DOHH2 (cell line): Measurements from ENCODE around the gene PRUNE1.

Experiments used
- EZH2phosphoT487 ChIP-seq: fragments of 200-600 bp; sonication (generic); IDR thresholded peaks from 2 replicates; pipeline ENCODE4 v1.6.1; 2017; ENCODE audit warnings: borderline replicate concordance, mild to moderate bottlenecking, antibody characterized with exemption, low read length, moderate library complexity, mixed read lengths
- TF ChIP-seq, protein P1 (sequence below): fragments of 200-600 bp; sonication (generic); IDR thresholded peaks from one replicate; pipeline ENCODE4 v1.5.1; 2014; ENCODE audit warnings: antibody characterized with exemption, mild to moderate bottlenecking, low read depth, low read length; ENCODE audit not compliant: poor library complexity, severe bottlenecking

GRCh38 chr1:151060007-151060656 lies 51.9 kb downstream of the PRUNE1 start, which contains the start of gene MLLT11:
- TF ChIP-seq, protein P1, sequence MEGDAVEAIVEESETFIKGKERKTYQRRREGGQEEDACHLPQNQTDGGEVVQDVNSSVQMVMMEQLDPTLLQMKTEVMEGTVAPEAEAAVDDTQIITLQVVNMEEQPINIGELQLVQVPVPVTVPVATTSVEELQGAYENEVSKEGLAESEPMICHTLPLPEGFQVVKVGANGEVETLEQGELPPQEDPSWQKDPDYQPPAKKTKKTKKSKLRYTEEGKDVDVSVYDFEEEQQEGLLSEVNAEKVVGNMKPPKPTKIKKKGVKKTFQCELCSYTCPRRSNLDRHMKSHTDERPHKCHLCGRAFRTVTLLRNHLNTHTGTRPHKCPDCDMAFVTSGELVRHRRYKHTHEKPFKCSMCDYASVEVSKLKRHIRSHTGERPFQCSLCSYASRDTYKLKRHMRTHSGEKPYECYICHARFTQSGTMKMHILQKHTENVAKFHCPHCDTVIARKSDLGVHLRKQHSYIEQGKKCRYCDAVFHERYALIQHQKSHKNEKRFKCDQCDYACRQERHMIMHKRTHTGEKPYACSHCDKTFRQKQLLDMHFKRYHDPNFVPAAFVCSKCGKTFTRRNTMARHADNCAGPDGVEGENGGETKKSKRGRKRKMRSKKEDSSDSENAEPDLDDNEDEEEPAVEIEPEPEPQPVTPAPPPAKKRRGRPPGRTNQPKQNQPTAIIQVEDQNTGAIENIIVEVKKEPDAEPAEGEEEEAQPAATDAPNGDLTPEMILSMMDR: peak; percentile 54
- TF ChIP-seq EZH2phosphoT487: no peak
